Glomerular visceral epithelial cell (primary cell): ENCODE results near the gene RNF187.
"Not testable (repeated sequence)": the region's sequence is repeated elsewhere in the genome, so short reads cannot be mapped to it uniquely, and the experiment has no call there.

Source experiments
- DNase-seq: peaks from one replicate; pipeline ENCODE4 v3.0.0-alpha.2; 2016; ENCODE audit errors: extremely low spot score

The RNF187 gene

DNA sequence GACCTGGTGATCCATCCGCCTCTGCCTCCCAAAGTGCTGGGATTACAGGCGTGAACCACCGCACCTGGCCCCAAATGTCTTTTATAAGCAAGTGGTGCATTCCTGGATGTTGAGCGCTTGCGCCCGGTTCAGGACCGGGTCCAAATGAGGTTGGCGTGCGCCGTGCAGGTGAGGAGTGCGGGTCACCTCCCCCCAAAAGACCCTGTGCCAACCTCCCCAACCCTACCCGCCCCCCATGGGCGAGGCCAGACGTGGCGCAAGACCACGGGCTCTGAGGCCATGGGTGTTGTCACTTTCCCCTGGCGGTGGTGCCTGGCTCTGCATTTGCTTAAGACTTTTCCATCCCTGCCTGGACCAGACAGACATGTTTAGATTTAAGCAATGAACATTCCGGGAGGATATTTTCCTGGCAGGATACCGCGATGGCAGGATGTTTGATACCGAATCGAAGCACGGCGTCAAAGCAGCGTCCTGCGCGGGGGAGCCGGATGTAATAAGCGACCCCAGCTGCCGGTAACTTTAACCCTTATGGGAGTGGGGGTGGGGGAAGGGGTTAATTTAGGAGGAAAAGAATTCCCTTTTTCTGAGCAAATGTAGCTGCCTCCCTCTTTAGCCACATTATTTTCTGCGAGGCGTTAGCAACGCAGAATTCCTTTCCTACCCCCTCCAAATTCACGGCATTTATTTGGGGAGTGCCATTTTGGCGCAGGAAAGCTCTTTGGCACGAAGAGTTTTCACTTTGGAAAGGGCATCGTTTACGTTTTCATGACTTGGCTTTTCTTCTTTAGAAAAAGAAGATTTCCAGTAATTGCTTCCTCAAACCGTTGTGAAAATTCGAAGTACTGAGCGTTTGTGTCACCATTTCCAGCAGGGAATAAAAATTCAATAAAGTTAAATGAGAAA is 27.8 kb upstream of the RNF187 start:
- peak; percentile 17 for DNase-seq

DNA sequence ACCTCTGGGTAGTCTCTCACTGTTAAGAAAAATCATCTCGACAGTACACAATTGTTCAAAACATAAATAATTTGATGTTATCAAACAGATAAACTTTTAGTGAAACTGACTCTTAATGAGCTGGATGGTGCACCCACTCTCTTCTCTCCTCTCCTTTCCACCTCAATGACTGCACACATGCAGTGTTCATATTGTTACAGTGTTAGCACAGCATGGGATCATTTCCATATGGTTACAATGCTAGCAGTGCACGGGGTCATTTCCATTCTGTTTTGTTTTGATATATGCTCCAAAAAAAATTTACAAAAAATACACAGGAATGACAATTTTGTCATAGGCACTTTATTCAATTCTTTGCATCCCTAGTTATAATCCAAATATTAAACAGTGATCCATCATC is 26.4 kb upstream of the RNF187 start:
- no peak for DNase-seq

DNA sequence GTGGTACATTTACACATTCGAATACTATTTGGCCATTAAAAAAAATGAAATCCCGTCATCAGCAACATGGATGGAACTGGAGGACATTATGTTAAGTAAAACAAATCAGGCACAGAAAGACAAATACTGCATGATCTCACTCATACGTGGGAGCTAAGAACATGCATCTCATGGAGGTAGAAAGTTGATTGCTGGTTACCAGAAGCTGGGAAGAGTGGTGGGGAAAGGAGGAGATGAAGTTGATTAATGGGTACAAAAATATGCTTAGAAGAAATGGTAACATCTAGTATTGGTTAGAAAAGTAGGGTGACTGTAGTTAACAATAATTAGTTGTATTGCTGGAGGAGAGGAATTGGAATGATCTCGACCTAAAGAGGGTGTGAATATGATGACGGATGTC is 24.6 kb upstream of the RNF187 start:
- no peak for DNase-seq

DNA sequence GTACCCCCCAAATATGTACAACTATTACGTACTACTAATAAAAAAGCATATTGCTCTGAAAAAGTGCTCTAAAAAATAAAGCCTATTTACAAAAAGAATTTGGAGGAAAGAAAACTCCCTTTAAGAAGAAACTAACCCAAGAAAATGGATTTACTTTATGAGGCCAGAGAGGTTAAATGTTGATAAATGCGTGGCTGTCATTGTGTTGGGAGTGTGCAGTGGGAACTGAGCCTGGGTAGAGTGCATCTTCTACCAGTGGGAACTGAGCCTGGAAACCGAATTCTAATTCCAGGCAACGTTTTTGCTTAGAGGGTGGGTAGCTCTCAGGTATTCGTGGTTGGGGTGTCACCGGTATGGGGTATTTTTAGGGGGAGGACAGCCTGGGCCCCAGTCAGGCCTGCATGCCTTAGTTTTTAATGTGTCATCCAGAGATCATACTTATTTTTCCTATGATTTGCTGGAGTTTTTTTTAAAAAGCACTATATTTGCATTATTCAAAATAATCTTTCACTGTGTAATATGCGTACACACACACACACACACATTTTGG is 24.1 kb upstream of the RNF187 start:
- DNase-seq = no peak

DNA sequence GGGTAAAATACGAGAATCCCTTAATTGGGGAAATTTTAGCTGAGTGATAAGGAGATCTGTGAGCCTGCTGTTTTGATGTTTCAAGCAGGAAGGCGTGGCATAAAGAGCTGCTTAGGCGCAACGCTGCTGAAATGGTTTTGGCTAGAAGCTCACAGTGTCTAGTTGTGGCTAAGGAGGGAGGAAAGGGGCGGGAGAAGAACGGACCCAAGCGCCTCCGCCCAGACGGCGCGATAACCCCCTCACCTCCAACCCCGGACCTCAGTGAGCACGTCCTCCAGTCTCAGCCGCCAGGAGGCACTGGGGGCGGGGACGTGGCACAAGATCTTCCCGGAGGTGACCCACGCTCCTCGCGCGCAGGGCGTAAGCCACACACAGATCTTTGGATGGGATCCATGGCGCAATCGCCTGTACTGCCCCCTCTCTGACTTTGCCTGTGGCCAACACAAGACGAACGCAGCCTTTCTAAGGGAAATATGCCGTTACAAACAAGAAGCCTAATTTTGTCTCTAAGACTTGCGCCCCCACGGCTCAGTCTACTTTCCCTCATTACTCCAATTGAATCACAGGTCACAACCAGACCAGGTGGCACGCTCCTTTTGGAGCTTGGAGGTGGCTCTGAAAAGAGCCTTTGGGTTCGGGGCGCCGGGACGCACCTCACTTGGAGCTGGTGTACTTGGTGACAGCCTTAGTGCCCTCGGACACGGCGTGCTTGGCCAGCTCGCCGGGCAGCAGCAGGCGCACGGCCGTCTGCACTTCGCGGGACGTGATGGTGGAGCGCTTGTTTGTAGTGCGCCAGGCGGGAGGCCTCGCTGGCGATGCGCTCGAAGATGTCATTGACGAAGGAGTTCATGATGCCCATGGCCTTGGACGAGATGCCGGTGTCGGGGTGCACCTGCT is 23.4 kb upstream of the RNF187 start:
- DNase-seq = no peak

DNA sequence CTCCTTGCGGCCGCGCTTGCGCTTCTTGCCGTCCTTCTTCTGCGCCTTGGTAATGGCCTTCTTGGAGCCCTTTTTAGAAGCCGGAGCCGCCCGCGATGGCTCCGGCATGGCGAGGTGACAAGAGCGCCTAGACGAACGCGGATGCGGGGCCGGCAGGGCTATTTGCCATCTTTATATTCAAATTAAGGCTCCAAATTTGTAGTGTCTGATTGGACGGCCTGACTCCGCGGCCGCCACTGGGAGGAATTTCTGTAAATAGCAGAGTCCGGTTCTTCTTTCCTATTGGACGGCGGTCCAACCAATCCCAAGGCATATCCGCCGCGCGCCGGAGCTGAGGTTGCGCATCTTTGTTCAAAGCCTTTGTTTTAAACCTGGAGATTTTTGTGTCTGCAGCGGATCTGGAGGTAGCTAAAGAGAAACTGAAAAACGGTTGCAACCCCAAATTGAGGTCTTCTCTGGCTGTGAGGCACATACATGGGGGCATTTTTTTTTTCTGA is 22.6 kb upstream of the RNF187 start:
- peak; percentile 24 for DNase-seq

DNA sequence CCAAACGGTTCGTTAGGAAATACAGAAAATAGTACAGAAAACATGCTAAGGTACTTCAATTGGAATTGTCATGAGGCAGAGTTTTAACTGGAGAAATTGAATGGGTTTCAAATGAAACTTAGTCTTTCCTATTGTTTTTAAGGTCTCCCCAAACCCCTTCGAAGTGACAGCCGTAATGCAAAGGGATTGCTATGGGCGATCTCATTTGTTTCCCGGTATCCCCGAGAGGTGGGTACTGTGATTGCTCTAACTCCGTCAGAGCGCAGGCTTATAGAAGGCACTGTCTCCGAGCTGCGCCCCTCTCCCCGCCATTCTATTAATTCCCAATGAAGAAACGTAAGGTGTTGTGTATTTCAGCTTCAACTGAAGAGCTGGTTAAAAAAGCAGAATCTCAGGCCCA is 22.0 kb upstream of the RNF187 start:
- no peak for DNase-seq

DNA sequence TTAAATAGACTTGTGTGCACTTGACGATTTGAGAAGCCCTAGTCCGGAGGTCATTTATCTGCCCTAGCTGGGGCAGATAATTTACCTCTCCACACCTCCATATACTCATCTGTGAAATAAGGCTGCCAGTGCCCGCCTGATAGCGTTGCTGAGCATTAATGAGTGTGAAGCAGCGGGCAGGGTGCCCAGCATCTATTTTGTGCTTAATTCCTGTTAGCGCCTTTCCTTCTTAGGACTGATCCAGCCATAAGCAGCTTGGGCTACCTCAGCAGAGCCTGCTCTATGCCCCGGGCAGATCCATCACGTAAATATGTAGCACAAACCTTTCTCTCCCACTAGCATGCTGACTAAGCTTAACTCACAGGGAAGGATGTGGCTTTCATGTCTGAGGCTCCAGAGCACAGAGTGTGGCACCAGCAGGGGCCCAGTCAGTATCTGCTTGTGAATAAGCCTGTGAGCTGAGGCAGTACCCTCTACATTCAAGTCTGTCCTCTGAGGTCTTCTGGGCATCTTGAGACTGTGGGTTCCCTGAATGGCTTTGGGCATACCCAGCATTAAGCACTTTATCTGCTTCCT is 21.5 kb upstream of the RNF187 start:
- no peak for DNase-seq

DNA sequence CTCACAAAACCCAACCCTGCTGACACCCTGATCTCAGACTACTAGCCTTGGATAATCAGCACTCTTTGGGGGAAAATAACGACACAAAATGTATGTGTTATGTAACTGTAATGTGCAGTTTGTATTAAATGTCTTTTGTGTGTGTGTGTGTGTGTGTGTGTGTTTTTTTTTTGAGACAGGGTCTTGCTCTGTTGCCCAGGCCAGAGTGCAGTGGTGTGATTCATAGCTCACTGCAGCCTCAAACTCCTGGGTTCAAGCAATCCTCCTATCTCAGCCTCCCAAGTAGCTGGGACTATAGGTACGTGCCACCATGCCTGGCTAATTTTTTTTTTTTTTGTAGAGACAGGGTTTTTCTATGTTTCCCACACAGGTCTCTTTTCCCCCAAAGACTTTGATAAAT is 19.0 kb upstream of the RNF187 start:
- DNase-seq = not testable (repeated sequence)

DNA sequence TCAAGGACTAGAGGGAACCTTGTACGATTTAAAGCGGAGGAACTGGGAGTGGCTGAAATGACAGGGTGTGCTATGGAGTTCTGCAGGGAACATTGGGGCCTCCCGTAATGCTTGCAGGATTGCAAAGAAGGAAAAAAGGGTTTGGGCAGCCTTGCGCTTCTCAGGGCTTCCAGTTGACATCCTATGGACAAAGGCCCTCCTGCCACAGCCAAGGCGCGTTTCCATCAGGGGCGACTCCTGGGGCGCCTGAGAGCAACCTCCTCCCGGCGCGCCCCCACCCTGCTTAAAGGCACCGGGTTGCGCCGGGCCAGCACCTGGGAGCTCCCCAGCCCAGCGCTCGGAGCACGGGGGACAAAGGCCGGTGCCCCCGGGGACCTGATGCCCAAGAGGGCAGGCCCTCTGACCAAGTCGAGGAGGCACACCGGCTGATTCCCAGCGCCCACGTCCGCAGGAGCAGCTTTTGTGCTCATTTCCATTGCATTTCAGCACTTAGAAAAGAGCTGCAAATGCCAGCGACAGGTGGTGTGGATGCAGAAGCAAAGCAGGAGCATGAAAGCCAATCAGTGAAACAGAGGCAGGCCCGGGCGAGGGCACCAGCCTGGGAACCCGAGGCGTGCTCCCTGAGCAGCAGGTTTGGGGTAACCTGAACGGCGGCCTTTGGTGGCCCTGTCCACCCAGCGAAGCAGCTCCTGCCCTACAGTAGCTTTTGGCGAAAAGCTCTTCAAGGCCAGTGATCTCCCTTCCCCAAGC is 17.6 kb upstream of the RNF187 start:
- no peak for DNase-seq

DNA sequence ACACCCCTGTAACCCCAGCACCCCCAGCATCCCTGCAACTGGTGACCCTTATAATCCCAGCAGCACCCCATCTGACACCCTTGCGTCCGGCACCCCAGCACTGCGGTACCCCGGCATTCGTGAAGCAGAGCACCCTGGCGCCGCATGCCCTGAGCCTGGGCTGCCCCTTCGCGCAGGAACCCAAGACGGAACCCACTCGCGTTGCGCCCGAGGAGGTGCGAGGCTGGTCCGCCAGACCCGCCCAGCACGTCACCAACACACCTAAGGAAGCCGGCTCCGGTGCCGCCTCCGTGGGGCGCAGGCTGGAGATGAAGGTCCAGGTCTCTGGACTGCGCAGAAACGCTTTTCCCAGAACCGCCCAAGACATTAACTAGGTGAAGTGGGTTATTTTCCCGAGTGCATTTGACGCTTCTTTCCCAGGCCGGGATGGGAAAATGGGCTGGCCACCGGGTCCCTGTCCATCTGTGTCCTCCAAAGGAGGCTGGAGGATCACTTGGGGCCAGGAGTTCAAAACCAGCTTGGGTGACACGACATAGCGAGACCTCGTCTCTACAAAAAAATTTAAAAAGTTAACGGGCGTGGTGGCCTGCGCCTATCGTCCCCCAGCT is 15.9 kb upstream of the RNF187 start:
- no peak for DNase-seq

DNA sequence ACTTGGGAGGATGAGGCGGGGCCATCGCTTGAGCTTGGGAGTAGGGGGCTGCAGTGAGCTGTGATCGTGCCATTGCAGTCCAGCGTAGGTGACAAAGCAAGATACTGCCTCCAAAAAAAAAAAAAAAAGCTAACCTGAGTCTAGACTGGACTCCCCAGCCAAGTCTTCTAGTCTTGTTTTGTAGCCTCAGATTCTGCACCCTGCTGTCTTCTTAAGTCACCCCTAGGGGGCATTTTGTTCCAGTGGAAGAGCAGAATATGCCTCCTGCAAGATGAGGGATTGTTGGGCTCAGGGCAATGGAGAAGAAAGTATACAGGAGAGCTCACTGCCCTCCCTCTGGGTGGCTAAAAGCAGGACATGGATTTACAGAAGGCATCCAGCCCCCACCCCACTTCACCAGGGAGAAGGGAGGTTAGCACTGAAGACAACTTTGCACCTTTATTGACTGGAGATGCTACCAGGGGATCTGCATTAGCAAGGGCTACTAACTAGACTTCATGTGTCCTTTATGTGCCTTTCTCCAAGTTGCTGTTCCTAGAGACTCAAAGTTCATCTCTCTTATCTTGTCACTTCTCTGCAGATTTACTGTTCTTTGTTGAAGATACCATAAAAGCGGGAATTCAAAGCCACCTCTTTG is 15.3 kb upstream of the RNF187 start:
- DNase-seq = no peak

DNA sequence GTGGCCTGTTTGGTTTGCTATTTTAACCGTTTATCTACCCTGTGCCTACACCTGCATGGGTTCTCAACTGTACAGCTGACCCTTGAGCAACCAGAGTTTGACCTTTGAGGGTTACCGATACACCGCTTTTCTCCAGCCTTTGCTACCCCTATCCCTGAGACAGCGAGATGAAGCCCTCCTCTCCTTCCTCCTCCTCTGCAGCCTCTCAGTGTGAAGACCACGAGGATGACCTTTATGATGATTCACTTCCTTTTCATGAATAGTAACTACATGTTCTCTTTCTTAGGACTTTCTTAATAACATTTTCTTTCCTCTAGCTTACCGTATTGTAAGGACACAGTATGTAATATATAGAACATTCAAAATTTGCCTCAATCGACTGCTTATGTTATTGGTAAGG is 14.5 kb upstream of the RNF187 start:
- DNase-seq = no peak

DNA sequence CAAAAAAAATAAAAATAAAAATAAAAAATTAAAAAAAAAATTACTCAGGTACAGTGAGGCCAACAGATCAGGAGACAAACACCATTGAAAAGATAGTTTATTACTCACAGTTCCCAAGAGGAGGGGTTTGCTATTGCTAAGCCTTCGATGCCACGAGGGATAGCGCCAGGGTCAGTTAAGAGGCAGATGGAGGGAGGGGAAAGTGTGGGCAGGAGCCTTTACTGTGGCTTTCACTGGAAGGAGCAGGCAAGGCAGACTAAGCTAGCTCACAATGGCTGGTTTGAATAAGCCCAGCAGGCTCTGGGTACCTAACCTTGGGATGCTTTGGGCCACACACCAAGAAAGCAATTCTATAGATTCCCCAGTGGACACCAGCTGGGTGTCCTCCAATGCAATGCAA is 12.7 kb upstream of the RNF187 start:
- DNase-seq = no peak

DNA sequence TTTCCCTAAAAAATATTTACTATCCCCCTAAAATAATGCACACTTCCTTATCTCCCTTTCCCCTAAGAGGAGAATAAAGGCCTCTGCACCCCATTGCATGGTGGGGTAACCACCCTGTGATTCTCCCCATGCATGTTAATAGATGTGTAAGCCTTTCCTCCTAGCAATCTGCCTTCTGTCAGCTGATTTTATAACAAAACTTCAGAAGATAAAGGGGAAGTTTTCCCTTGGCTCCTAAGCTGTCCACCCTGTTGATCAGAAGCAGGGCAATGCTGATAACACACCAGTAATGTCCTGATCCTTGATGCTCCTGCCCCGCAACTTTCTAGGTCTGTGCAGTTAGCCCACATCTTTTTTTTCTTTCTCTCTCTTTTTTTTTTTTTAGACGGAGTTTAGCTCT is 11.4 kb upstream of the RNF187 start:
- DNase-seq = no peak

DNA sequence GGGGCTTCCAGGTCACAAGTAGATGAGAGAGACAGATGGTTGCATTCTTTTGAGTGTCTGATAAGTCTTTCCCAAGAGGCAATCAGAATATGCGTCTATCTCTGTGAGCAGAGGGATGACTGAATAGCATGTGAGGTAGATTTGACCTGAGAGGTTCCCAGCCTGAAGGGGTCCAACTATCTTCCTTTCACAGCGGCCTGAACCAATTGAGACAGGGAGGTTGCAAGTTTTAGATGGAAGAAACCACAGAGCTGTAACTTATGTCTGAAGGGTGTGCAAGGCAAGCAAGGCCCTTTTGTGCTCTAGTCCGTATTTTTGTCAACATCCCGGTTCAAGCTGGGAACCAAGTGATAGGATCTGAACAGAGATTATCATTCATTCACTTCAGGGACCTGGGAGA is 9.9 kb upstream of the RNF187 start:
- no peak for DNase-seq

DNA sequence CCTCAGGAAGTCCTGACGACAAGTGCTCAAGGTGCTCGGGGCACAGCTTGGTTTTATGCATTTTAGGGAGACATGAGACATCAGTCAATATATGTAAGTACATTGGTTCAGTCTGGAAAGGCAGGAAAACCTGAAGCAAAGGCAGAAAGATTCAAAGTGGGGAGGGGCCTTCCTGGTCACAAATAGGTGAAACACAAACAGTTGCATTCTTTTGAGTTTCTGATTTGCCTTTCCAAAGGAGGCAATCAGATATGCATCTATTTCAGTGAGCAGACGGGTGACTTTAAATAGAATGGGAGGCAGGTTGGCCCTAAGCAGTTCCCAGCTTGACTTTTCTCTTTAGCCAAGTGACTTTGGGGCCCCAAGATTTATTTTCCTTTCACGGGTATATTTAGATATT is 8.9 kb upstream of the RNF187 start:
- no peak for DNase-seq

DNA sequence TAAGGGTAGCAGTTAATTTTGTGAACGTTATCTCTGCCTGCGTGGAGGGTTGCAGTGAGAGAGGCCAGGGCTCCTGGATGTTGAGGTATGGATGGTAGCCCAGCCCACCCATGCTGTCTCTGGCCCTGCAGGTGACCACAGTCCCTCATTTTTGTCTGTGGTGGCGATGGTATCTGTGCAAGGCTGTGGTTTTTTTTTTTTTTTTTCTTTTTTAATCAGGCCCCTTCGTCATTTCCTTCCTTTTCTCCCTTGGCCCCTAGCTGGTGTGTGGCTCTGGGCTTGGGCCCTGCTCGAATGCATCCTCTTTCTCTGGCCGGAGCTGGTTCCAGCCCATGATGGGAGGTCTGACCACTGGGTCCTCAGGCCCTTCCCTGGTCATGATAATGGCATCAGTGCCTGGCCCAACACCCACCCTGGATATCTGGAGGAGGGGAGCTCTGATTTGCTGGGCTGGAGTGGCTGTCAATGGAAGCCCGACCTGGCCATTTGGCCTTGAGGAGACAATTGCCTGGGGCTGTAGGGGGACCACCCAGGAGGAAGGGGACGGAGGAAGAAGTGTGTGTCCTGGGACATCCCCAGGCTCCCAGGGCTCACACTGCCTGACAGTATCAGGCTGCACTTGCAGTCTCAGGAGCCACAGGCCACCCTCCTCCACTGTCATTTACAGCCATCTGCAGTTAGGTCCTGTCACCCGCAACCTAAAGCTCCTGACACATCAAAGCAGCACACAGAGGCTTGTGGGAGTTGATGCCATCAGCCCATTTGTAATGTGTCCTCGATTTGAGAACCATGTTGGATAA is 8.1 kb upstream of the RNF187 start:
- no peak for DNase-seq

DNA sequence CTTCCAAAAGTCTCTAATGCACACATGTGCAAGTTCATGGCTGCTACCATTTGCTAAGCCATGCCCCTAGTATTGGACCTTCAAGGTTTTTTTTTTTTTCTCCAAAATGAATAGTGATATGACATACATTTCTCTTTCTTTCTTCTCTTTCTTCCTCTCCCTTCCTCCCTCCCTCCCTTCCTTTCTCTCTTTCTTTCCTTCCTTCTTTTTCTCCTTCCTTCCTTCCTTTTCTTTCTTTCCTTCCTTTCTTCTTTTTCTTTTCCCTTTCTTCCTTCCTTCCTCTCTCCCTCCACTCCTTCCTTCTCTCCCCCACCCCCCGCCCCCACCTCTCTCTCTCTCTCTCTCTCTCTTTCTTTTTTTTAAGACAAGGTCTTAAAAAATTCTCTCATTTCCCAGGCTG is 3.4 kb upstream of the RNF187 start:
- no peak for DNase-seq
